CD4-positive, alpha-beta T cell treated with Interleukin-15 for 1 hour (primary cell): ENCODE results near the gene AHSA1.

Experiments
- DNase-seq: peaks from one replicate; pipeline ENCODE4 v3.0.0-alpha.2; 2020

Gene AHSA1

GRCh38 chr14:77511486-77512162 is 53.7 kb downstream of the AHSA1 start:
- DNase-seq: no peak

GRCh38 chr14:77516126-77516525 is 58.2 kb downstream of the AHSA1 start:
- DNase-seq: no peak
